GM12873 (cell line): ENCODE data around the gene PYGM.

ENCODE experiments used
- CTCF ChIP-seq: IDR thresholded peaks from 2 replicates; pipeline ENCODE4 v1.5.1; 2012; ENCODE audit warnings: low read depth, mild to moderate bottlenecking, moderate library complexity, low read length, control low read depth; ENCODE audit not compliant: insufficient read depth; ENCODE audit errors: missing control alignments

Gene PYGM

GRCh38 chr11:64778223-64778472, 18.4 kb upstream of the PYGM start:
- TF ChIP-seq CTCF = no peak

- TF ChIP-seq CTCF = no peak
Measured at GRCh38 chr11:64777449-64778222, 17.9 kb upstream of the PYGM start.

GRCh38 chr11:64776875-64777274, 17.1 kb upstream of the PYGM start:
- TF ChIP-seq CTCF = no peak

GRCh38 chr11:64776425-64776824, 16.7 kb upstream of the PYGM start:
- TF ChIP-seq CTCF = no peak

GRCh38 chr11:64774144-64774543, 14.4 kb upstream of the PYGM start:
- no peak for TF ChIP-seq CTCF

- no peak for TF ChIP-seq CTCF
Measured at GRCh38 chr11:64772303-64773018, 12.7 kb upstream of the PYGM start.

- TF ChIP-seq CTCF = no peak
Measured at GRCh38 chr11:64771861-64772260, 12.1 kb upstream of the PYGM start.
